SK-N-MC (cell line): Measurements from ENCODE around the gene ITGA7.

Experiments used
- EZH2 ChIP-seq: fragments of 200-600 bp; sonication (generic); IDR thresholded peaks from one replicate; pipeline ENCODE4 v1.6.1; 2017; ENCODE audit warnings: antibody characterized with exemption
- POLR2AphosphoS5 ChIP-seq: IDR thresholded peaks from 2 replicates; pipeline ENCODE4 v1.6.1; 2012; ENCODE audit warnings: mild to moderate bottlenecking, low read depth, low read length, borderline replicate concordance

DNA sequence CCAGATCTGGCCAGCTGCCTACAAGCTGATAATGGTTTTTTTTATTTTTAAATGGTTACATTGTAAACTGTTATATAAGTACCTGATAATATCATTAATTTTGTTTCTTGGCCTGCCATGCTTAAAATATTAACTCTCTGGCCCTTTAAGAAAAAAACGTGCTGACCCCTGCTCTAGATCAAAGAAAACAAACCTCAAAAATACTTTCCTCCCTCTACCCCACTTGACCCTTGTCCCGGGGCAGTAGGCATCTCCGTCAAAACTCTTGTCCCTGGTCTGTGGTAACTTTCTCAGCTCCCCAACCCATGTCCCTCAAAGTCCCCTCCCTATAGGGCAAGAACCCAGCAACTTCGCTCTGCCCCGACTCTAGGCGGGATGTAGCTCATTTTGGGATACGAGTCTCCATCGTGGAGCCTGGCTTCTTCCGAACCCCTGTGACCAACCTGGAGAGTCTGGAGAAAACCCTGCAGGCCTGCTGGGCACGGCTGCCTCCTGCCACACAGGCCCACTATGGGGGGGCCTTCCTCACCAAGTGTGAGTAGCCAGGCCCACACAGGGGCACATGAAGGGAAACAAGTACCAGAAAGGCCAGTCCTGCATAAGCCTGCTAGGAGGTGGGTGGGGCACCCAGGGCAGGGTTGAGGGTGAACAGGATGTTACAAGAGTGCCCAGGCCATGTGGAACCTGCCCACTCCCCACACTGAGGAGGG lies 16.0 kb upstream of the ITGA7 start:
- TF ChIP-seq POLR2AphosphoS5 (no peak), EZH2 (no peak)
